GM21447 (cell line): ENCODE measurements around the gene CHD8.

Experiments
- ATAC-seq: cut with Tn5 transposase; IDR thresholded peaks from one replicate; pipeline ENCODE4 v1.9.1; 2021; ENCODE audit not compliant: unreplicated experiment

Gene CHD8

DNA sequence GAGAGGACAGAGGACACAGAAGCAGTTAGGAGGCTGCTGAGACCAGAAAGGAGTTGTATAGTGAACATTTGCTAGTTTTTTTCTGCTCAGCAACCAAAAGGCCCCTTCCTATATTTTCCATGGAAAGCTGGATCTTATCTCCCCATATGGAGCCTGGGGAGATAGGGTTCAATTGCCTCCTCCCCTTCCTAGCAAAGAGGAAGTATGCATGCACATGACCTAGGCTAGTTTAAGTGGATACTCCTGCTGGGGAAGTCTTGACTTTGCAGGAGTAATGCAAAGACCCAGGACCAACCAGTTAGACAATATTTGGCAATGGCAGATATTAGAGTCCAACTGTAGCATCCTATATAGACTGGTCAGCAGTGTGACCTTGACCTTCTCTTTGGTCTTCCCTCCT lies 15.1 kb downstream of the CHD8 start:
- ATAC-seq: no peak

DNA sequence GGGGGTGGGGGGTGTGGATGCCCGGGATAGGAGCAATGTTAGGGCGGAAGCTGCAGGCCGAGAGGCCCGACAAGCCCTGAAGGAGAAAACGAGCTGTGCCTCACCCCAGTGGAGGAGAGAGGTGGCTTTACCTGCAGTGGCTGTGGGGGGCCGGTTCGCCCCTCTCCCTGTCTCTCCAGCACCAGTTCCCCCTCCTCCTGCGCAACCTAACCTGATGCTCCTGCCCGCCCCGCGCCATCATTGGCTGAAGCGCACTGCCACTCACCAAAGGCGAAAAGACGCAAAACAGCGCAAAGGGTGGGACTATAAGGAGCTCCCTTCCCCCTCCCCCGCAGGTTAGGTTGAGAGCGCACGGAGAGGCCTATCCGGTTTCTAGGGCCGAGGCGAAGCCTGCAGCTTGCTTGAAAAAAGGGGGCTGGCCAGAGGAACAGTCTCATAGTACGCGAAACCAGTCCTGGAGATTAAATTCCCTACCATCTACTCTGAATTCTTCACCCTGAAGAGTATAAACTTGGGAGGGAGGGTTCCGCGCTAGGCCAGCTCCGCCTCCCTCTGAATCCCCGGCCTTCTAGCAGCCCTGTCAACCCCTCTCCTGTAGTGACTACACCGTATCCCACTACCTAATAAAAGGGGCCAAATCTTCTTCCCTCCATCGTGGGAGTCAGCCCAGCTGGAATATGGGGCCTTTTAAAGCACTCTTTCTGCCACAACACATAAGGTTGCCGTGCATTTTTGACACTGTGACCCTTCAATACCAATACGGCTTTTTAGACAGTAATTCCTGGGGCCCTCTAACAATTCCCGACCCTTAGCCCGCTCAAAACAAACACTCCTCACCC lies 18.6 kb downstream of the CHD8 start:
- ATAC-seq: peak; percentile 98

DNA sequence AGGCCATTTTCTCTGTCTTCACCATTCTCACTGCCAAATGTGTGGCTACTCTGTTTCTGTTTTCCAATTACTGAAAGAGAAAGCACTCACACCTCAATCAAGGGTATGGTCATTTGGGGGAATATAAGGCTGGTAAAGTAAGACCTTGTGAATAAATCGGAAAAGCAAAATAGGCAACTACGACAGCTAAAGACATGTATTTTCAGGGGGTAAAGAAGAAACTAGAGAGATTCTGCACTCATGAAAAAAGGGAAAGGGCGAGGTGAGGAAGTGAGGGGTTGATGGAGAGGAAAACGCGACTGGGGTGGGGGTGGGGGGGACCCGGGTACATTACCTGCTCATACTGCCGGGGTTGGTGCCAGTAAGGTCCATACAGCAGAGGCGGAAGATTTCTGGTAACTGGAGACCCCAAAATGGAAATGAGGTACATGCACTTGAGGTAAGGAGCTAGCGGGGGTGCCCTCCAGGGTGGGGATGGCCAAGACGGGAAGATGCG lies 19.3 kb downstream of the CHD8 start:
- ATAC-seq: peak; percentile 27

DNA sequence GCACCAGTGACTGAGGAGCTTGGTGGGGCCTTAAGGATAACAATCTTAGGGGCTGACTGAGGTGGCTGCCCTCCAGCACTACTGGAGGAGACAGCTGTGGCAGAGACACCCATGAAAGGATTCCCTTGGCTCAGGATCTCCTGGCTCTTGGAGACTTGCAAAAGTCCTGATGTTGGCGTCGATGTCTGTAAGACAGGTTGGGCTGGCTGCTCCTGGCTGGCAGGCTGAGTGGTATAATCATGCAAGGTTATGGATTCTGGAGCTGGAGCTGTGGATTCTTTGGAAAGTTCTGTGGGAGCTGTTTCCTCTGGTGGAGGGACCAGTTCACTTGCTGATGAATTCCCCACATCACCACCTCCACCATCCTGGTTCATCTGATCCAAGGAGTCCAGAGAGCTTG lies 24.8 kb downstream of the CHD8 start:
- ATAC-seq: no peak

DNA sequence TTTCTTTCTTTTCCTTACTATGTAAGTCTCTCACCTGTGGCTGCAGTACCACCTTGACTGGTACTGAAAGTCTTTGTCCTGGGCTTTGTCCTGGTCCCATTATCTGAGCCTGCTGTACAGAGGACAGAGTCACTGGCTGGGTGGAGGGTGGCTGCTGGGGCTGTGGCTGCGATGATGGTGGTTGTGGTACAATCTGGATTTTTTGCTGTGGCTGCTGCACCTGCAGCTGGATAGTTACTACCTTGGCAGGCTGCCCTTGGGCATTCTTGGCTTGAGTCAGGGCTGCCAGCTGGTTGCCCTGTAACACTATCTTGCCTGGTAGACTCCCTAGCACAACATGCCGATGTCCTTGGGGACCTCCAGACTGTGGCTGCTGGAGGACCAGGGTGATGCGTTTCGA lies 27.0 kb downstream of the CHD8 start:
- no peak for ATAC-seq

DNA sequence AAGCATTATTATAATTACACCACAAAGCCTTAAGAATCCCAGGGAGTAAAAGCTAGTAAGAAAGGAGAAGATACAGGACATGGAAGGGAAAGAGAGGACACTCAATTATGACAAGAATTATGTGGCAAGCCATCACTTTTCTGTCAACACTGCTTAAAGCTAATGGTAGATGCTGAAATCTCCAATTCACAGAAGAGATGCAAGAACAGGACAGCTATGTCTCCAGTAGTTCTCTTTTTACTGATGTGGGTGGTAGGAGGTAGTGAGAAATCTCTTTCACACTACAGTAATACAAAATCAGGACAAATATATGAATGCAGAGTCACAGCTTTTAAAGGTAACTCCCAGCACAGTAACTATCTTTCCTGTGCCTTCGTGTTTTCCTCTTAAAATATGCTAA lies 29.2 kb downstream of the CHD8 start:
- ATAC-seq: no peak

DNA sequence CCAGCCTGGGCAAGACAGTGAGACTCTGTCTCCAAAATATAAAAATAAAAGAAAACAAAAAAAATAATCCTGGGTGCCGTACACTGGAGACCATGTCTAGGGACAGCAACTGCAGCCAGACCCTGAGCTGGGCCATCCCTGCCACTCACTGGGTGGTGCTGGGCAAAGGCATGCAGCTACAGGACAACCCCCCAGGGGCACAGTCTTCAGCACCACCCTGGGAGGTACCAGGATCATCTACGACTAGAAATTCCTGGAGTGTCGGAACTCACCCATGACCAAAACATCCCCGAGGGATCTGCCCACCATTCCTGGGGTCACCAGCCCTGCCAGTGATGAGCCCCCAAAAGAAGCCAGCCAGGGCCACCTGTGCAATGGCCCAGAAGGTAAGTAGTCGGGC lies 36.4 kb downstream of the CHD8 start:
- ATAC-seq: no peak

DNA sequence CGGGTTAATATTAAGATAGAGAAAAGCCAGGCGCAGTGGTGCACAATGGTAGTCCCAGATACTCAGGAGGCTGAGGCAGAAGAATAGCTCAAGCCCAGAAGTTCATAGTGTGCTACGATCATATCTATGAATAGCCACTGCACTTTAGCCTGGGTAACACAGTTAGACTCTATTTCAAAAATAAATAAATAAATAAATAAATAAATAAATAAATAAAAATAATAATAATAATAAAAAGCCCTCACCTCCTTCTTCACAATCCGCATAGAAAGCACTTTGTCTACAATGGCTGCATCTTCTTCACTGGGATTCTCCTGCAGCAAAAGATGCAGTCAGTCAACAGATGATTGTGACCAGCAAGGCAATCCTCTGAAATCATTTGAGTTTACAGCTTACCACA lies 40.6 kb downstream of the CHD8 start:
- ATAC-seq: no peak

DNA sequence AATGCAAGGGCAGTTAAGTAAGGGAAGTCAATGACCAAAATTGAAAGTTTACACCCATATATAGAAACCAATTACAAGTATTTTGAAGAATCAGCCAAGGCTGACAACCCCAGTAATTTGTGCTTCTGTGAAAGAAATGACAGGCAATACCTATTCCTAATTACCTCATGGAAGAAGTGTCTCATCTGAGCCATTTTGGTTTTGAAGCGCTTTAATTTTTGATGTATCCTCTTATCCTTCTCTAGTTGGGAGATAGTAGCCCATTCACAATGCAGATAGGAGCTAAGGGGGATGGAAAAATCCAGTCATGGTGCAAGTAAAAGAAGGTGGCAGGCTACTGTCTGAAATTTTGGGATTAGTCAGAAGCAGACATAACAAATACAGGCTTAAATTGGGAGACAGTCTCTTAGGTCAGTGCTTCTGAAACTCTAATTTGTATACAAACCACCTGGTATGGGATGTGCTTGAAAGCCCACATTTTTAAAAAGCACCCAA lies 41.7 kb downstream of the CHD8 start:
- no peak for ATAC-seq

DNA sequence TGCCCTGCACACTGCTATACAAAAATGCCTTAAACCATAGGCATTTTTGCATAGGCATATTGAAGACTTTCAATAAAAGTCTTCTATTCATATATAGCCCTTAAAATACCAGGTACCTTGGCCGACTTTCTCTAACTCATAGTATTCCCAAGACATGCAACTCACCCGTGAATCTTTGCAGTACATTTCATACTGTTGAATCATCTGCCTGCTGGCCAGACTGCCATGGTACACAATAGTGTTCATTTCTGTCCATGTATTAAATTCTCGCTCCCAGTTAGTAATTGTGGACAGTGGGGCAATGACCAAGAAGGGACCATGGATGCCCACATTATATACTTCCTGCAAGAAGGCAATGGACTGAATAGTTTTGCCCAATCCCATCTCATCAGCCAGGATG lies 47.8 kb downstream of the CHD8 start:
- no peak for ATAC-seq

DNA sequence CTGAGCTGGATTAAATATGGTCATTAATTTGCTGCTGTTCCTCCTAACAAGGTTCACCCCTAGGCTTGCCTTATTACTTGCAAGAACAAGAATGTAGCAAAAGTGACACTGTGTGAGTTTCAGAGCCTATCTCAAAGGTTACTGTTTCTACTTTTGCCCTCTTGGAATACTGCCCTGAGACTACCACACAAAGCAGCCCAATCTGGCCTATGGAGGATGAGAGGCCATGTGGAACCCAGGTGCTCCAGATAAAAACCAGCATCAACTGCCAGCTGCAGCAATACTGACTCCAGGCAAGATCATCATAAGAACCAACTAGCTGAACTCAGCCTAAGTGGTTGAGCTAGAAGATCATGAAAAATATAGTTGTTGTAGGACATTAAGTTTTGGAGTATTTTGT lies 49.7 kb downstream of the CHD8 start:
- ATAC-seq: no peak

DNA sequence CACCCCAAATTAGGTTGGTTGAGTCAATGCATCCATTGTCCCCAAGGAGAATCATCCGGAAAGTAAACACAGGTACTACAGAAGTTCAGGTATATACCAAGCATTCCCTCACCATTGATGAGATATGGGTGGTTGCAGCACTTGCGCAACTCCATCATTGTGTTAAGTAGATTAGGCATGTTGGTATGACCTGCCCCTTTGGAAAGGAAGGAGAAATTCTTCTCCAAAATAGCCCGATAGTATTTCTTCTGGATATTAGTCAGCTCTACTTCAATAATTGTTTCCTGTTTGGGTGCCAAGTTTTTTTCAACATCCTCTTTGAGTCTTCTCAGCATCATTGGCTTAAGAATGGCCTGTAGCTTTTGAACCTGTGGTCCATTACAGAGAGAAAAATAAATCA lies 50.8 kb downstream of the CHD8 start:
- ATAC-seq: no peak

DNA sequence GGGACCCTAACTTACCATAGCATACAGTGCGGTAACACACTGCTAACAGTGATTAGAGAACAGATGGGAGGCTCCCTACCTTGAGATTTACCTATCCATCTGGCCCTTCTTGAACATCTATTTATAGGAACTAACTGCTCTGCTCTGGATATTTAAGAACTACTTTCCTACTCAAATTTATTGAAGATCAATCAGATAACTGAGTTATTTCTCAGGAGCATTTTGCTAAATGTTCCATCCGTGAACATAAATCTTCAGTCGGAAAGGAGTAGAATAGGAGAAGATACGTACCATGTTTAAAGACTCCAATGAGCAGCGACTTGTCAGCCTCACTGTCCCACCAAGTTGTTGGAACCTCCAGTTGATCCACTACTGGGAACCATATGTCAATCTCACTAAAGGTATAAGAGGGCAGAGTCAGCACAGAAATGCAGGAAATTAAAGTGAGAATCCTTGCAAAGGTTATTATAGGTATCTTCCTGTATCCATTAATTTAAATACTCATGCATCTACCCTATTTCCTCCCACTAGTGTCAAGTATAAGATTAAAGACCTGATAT lies 56.5 kb downstream of the CHD8 start:
- ATAC-seq: no peak

DNA sequence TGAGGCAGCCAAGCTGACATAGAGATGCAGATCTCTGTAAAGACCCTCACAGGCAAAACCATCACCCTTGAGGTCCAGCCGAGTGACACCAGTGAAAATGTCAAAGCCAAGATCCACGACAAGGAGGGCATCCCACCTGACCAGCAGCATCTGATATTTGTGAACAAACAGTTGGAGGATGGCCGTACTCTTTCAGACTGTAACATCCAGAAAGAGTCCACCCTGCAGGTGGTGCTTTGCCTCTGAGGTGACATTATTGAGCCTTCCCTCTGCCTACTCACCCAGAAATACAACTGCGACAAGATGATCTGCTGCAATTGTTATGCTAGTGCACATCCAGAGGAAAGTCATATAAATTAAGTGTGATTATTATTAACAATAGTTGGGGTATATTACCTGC lies 57.0 kb downstream of the CHD8 start:
- no peak for ATAC-seq

DNA sequence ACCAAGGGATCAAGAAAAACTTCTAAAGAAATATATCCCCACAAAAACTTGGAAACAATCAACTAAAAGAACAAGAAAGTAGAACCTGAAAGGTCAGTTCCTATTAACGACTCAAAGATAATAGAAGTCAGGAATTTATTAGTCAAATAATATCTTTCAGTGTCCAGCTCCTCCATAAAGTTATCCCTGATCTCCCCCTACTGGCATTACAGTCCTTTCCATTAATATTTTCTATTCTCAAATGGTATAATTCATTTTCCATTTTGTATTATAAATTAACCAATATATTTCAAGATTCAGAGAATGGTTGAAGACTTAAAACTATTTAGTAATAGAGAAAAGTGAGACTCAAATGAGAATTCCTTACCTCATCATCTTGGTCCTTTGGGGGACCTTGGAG lies 60.5 kb downstream of the CHD8 start:
- ATAC-seq: no peak

DNA sequence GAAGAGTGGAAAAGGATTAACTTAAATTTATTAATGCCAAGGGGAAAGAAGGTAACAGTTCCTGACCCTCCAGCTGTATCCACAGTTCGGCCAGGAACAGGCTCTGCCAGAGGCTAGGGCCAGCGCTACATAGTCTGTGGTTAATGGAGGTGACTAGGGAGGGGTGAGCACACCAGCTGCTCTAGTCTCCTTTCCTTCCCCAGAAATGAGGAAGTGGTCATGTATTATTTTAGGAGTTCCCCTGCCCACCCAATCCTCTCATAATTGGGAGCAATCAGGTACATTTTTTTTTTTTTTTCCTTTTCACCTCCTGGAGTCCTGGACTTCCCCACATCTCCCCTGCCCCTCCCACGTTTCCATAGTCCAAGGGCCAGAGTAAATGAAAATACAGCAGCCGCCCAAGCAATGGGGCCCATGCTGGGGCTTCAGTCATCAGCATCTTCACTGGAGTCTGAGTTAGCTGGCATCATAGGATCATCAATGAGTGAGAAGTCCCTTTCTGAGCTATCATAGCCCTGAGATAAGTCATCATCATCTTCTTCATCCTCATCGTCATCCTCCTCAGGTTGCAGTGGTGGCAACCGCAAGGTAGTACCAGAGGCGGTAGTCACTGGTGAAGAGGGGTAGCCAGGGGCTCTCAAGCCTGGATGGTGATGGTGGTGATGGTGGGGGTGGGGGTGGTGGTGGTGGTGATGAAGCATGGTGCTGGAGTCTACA lies 70.6 kb downstream of the CHD8 start:
- no peak for ATAC-seq

DNA sequence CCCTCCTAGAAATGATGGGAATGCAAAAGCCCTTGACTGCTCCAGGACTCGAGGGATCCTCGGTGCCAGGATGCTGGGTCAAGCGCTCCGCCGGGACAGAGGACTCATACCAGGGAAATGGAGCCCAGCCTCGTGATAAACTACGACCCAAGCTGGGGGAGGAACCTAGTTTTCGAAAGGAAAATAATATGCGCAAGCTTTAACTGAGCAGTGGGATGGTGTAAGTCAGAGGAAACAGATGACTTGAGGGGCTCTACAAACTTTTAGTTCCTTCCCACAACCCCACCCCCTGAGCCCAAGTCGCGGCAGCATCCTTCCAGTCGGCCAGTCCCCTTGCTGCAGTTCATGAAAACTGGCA lies 71.5 kb downstream of the CHD8 start:
- ATAC-seq: peak; percentile 23

DNA sequence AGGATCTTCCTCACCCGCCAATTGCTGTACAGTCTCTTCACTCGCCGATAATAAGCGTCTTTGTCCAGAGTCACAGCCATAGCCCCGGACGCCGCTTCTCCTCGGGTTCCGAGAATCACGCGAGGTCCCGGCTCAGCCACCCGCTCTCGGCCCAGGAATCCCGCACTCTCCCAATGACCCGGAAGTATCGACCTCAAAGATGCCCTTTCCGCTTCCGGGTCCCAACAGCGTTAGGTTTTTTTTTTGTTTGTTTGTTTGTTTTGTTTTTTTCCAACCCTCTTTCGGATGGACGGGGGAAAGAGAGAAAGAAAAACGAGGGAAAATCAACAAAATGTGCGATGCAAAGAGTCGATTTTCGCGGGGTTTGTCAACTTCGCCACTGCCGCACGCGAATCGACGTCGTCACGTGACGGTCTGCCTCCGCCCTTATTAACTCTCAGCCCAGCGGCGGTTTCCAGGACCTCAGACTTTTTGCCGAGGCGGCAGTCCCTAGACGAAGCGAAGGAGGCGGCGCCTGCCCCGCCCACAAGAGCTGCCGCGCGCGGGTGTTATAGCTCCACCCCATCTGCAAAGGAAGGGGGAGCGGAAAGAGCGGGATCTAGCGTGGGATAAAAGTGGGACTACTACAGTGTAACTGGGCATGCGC lies 72.0 kb downstream of the CHD8 start, which contains the start of gene SUPT16H:
SUPT16H (minus strand) TSS at position 172 of the 646 bp plus-strand sequence; CDS start at position 80, 92 bp downstream.
- ATAC-seq: peak; percentile 90

DNA sequence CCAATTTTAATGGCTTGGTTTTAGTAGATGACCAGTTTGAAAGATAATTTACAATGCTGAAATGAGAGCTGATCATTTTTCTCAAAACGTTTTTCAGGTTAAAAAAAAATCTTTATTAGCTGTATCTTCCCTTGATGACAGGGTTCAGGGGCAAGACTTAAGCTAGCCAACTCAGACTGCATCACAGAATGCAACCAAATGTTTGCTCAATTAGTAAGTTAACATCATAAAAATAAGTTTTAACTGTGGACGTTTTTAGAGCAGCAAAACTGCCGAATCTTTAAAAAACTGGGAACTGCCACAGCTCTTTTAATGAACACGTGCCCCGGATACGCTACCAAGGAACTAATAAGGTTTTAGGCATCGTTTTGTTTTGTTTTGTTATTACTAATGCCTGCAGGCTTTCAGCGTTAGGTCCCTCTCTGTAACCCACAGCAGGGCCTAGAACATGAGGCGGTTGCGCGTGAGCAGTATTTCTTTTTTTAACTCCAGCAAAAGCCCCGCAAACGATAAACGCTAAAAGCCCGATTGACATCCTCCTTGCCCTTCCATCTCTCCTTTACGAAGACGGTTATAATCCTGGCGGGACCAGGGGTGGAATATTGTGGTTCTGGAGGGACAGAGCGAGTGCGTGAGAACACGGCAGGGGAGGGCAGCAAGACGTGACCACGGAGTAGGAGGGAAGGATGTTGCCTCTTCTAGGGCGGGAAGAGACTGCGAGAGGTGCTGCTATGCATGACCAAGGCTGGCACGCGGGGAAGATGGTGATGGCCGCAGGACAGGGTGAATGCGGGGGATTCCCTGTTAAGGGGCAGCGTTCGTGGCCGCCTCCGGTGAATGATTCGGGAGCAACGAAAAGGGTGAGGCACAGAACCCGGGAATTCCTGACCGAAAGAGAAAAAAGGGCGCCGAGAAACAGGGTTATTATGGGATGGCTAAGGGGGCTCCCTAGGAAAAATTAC lies 72.8 kb downstream of the CHD8 start:
- ATAC-seq: no peak

DNA sequence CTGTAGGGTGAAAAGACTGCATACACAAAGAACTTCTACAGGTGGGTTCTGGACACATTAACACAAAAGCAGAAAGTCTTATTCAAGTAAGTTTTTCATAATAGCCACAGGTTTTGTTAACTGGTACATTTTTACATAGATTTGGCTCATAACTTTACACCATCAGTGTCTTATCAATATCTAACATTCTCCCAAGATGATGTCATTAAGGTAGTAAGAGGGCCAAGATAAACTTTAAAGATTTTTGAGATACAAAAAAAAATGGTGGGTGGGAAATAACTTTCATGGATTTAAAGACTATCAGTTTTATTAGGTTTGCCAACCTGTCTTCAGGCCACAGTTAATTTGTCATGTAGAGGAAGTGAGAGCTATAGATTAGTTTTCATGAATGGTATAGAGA lies 73.8 kb downstream of the CHD8 start:
- no peak for ATAC-seq
